IPS-20b (cell line): Measurements from ENCODE around the gene TTLL5.
A peak's percentile ranks its signal among the peaks of the same experiment; 100 is the strongest.

Experiments used
- H3K27ac ChIP-seq: one replicate; pipeline ENCODE4 v1.5.1; 2013; ENCODE audit warnings: low read length
- H3K27me3 ChIP-seq: 2 replicates; pipeline ENCODE4 v1.6.1; 2013; ENCODE audit warnings: mild to moderate bottlenecking, low read length, inconsistent platforms; ENCODE audit not compliant: insufficient read depth
- H3K36me3 ChIP-seq: 2 replicates; pipeline ENCODE4 v1.6.1; 2013; ENCODE audit warnings: low read depth, mild to moderate bottlenecking, inconsistent platforms, low read length, moderate library complexity; ENCODE audit not compliant: insufficient read depth
- H3K4me1 ChIP-seq: 2 replicates; pipeline ENCODE4 v1.6.1; 2013; ENCODE audit warnings: mild to moderate bottlenecking, control low read depth, inconsistent platforms, low read length, moderate library complexity; ENCODE audit not compliant: insufficient read depth
- H3K4me3 ChIP-seq: 2 replicates; pipeline ENCODE4 v1.5.1; 2013; ENCODE audit warnings: mild to moderate bottlenecking, low read length, inconsistent platforms
- H3K9ac ChIP-seq: 2 replicates; pipeline ENCODE4 v1.6.1; 2013; ENCODE audit warnings: low read depth, mild to moderate bottlenecking, inconsistent platforms, low read length, moderate library complexity
- H3K9me3 ChIP-seq: 2 replicates; pipeline ENCODE4 v1.6.1; 2013; ENCODE audit warnings: mild to moderate bottlenecking, low read depth, low read length, inconsistent platforms; ENCODE audit not compliant: insufficient read depth

Gene TTLL5

DNA sequence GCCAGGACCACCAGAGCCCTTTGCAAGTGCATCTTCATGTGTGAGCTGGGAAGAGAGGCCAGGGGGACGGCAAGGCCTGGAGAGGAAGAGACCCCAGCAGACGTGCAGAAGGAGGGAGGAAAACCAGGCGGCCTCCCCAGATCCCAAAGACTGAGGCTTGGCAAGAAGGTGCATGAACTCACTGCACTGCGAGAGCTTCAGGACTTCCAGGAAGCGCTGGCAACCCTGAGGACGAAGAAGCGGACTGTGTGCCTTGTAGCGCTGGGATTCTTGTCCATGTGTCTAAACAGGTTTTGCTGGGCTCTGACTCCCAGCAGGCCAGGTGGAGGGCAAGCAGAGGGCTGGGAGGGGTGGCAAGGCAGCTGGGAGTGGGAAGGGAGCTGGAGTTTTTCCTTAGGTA lies 319.8 kb downstream of the TTLL5 start:
- Histone ChIP-seq H3K4me1 (peaks cover 4% of the 10 kb centered on the region; the same call in 1 of the 2 replicates), H3K36me3 (no peaks in the 10 kb centered on the region), H3K9me3 (no peaks in the 10 kb centered on the region), H3K27ac (no peak overlapping the region), H3K4me3 (peak overlapping the region; percentile 83; the same call in 1 of the 2 replicates), H3K9ac (peak overlapping the region; percentile 29; the same call in 1 of the 2 replicates), H3K27me3 (peaks cover 46% of the 10 kb centered on the region)

DNA sequence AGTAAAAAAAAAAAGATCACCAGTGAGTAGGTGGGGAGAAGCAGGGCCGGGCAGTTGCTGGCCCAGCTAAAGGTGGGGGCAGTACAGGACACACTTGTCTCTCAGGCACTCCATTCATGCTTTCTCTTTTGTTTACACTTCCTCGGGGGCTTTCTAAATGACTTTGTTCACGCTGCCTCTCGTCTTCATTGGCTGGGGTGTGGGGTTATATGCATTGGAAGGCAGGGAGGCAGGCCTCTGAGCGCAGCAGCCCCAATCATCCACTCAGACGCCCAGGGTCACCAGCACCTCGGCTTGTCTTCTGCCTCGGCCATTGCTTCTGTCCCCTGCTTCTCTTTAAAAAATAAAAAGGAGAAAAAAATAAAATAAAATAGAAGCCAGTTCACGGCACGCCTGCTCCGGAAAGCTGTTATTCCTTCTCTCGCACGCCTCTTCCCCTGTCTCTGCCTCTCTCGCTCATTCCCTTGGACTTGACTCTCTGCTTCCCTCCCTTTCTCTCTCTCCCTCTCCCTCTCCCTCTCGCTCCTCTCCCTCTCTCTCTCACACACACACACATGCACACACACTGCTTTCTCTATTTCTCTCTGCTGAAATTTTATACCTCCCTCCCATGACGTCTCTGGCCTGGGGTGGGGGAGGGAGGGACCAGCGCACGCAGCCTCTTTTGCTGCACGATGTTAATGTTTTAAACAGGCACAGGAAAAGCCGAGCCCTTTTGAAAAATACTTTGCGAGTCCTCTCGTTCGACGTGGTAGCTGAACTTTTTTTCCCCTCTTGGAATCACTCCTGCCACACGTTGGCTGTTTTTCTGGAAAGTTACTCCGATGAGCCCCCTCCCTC lies 320.6 kb downstream of the TTLL5 start, which contains the start of gene TGFB3:
TSS of gene TGFB3 (minus strand) at position 570 of the 840 bp plus-strand sequence. CDS start 1,102 bp downstream, outside the sequence.
- H3K36me3 ChIP-seq, result no peaks in the 10 kb centered on the region
- H3K4me1 ChIP-seq, result peaks cover 8% of the 10 kb centered on the region; the same call in 1 of the 2 replicates
- H3K9ac ChIP-seq, result peak within 1 kb of the TSS; percentile 29; the same call in 1 of the 2 replicates
- H3K9me3 ChIP-seq, result no peaks in the 10 kb centered on the region
- peak within 1 kb of the TSS; percentile 83 for H3K4me3 ChIP-seq
- H3K27ac ChIP-seq, result no peak within 1 kb of the TSS
- peaks cover 46% of the 10 kb centered on the region for H3K27me3 ChIP-seq

DNA sequence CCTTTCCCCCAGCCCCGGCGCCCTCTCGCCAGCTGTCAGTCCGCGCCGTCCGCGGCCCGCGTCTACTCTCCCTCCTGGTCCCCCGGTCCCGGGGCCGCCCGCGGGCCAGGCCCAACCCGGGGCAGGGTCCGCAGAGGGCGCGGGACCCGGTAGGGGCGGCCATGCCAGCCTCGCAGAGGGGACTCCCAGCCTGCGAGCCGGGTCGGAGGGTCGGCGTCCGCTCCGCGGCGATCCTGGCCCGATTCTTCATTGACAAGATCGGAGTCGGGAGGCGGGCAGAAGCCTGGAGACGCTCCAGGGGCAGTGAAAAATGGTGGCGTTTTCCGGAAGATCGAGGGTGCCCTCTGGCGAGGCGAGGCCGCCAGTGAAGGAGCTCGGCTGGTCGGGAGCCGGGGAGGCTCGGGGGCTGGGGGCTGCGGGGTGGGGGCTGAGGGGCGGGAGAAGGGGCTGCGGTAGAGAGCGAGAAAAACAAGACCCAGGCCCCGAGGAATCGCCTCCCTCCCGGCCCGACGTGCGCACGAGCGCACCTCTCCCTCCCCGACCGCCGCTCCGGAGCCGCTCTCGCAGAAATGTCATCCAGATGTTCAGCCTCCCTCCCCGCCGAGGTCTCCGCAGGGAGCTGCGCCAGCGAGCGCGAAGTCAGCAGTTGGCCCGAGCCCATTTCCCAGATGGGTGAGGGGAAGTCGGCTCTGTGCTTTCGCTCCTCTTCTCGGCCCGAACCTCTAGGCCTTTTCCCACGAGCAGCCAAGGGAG lies 321.4 kb downstream of the TTLL5 start:
- Histone ChIP-seq H3K9me3 (no peaks in the 10 kb centered on the region), H3K27me3 (peaks cover 46% of the 10 kb centered on the region), H3K4me1 (peaks cover 8% of the 10 kb centered on the region; the same call in 1 of the 2 replicates), H3K4me3 (peak overlapping the region; percentile 83), H3K27ac (no peak overlapping the region), H3K9ac (peak overlapping the region; percentile 29; the same call in 1 of the 2 replicates), H3K36me3 (no peaks in the 10 kb centered on the region)

DNA sequence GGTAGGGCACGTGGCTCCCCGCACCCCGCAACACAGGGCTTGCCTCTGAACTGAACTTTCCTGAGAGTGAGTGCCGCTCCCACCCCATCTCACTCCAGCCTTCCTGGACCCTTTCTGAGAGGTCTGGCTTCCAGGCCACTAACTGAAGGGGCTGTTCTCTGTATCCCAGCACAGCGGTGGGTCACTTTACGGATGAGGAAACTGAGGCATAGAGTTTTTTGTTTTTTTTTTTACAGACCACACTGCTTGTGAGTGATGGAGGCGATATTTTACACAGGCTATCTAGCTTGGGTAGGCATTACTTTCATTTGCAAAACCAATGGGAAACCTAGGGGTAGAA lies 321.9 kb downstream of the TTLL5 start:
- Histone ChIP-seq H3K9me3 (no peaks in the 10 kb centered on the region), H3K27me3 (peaks cover 46% of the 10 kb centered on the region), H3K36me3 (no peaks in the 10 kb centered on the region), H3K4me3 (peak overlapping the region; percentile 83), H3K27ac (no peak overlapping the region), H3K9ac (no peak overlapping the region), H3K4me1 (peaks cover 8% of the 10 kb centered on the region; the same call in 1 of the 2 replicates)

DNA sequence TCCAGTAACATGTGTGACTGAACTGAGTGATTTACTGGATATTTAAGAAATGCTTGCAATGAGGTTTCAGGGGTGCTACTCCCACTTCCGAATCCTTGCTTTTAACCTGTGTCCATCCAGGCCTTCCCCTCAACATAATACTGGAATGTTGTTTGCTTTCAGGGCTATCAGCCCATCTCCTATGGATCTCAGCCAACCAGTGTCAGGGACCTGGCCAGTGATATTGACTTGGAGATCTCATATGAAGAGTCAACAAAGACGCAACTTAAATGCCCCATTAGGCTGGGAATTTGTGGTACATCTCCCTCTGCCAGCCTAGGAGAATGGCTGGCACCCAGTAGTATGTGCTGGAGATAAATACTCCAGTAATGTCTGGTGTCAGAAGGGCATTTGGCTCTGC lies 323.6 kb downstream of the TTLL5 start:
- H3K9ac ChIP-seq, result no peak overlapping the region
- H3K27me3 ChIP-seq, result peaks cover 44% of the 10 kb centered on the region
- 0 out of 2 replicates have a peak, but pooled peaks cover 3% of the 10 kb centered on the region for H3K36me3 ChIP-seq
- peaks cover 8% of the 10 kb centered on the region; the same call in 1 of the 2 replicates for H3K4me1 ChIP-seq
- H3K4me3 ChIP-seq, result no peak overlapping the region
- H3K9me3 ChIP-seq, result no peaks in the 10 kb centered on the region
- no peak overlapping the region for H3K27ac ChIP-seq

DNA sequence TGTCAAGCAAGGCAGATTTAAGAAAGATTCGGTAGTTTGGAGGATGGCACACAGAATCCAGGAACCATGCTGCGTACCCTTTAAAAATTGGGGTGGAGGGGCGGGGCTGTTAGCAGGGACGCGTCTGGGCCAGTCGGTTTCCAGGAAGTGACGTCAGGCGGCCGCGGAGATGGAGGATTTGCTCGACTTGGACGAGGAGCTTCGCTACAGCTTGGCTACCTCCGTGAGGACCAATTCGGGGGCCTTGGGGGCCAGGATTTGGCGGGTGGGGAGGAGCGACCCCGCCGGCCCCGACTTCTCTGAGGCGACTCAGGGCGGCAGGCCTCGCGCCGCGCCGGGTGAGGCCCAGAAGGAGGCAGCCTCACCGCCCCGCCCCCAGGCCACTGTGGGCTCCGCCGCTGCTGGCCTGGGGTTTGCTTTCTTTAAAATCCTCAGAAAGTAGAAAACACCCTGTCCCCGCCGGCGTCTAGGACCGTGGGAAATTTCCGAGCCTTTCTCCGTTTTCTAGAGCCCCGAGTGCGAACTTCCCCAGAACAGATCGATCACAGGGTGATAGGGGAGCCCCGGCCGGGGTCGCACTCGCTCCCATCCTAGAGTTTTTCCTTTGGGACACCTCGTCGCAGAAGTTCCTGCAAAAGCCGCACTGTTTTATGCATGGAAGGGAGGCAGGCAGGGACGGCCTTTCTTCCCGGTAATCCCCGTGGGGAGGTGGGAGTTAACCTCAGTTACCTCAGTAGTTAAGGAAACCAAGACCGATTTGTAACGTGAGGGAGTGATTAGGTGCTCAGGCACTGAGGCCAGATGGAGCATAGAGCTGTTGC lies 324.8 kb downstream of the TTLL5 start, which contains the start of gene IFT43:
TSS of gene IFT43 (plus strand) at position 146 of the 821 bp plus-strand sequence. CDS start at position 170, 24 bp downstream.
- peak within 1 kb of the TSS; percentile 89 for H3K4me3 ChIP-seq
- peak within 1 kb of the TSS; percentile 83 for H3K9ac ChIP-seq
- H3K27me3 ChIP-seq, result peaks cover 32% of the 10 kb centered on the region
- H3K36me3 ChIP-seq, result peaks cover 12% of the 10 kb centered on the region; the same call in 1 of the 2 replicates
- peaks cover 8% of the 10 kb centered on the region; the same call in 1 of the 2 replicates for H3K4me1 ChIP-seq
- H3K9me3 ChIP-seq, result no peaks in the 10 kb centered on the region
- H3K27ac ChIP-seq, result no peak within 1 kb of the TSS

DNA sequence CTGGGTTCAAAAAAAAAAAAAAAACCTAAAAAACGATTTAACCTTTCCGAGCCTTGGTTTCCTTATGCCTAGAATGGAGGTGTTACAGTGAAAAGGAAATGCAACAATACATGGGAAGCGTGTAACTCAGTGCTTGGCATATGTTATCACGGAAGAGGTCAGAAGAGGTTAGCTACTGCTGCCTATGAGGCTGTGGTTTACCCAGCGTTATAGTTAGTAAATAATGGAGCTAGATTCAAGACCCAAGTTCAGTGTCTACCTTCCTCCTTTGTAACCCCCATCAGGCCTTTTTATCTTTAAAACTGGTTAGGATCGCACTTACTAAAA lies 325.4 kb downstream of the TTLL5 start:
- H3K4me3 ChIP-seq, result peak overlapping the region; percentile 89
- peaks cover 12% of the 10 kb centered on the region; the same call in 1 of the 2 replicates for H3K36me3 ChIP-seq
- peaks cover 4% of the 10 kb centered on the region; the same call in 1 of the 2 replicates for H3K4me1 ChIP-seq
- no peaks in the 10 kb centered on the region for H3K9me3 ChIP-seq
- no peak overlapping the region for H3K27ac ChIP-seq
- peak overlapping the region; percentile 83; the same call in 1 of the 2 replicates for H3K9ac ChIP-seq
- peaks cover 27% of the 10 kb centered on the region for H3K27me3 ChIP-seq

DNA sequence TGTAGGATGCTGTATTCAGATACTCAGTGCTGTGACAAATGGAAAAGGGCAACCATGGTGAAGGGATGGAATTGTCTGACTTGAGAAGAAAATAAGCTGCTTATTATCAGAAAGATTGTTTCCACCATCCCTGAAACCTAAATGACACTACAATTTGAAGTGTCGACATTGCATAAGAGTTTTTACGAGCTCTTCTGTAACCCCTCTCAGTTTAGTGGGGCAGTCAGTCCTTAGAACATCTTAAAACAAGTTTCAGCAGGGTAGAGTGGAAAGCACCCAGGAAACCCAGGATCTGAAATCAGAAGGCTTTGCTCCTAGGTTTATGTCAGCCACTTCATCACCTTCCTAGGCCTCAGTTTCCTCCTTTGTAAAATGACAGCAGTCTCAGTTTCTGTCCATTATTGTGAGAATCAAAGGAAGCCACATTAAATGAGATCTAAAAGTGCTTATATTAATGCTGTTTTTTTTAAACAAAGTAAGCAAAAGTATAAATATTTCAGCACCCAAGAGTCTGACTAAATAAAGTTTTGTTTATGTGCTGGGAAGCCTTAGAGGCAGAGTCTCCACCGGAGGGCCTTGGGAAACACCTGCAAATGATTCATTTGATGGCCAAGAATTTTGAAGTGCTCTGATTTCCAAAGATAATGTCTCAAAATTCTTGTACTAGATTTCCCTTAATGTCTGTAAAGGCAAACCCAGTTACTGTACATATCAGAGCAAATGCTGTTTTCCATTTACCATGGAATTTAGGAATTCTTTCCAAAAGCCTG lies 326.3 kb downstream of the TTLL5 start:
- Histone ChIP-seq H3K9ac (no peak overlapping the region), H3K4me3 (no peak overlapping the region), H3K9me3 (no peaks in the 10 kb centered on the region), H3K4me1 (peaks cover 3% of the 10 kb centered on the region; the same call in 1 of the 2 replicates), H3K27me3 (peaks cover 26% of the 10 kb centered on the region), H3K27ac (no peak overlapping the region), H3K36me3 (peaks cover 22% of the 10 kb centered on the region)

DNA sequence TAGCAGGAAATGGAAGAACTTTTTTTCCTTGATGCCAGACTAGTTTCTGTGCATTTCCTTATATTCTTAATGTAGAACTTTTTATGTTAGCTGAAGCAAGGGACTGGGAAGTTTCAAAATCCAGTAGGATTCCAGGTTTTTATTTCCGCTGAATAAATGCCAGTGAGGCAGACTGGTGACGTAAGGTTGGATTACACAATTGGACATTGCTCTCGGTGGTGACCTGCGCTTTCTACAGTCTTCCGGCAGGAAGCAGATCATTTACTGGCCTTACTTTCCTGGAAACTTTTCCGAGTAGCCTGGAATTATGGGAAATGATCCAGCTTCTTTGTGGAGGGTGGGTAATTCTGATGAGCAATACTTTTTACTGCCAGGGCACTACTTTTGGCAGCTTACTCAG lies 328.1 kb downstream of the TTLL5 start:
- Histone ChIP-seq H3K27me3 (peaks cover 11% of the 10 kb centered on the region), H3K4me1 (0 out of 2 replicates have a peak, but pooled peaks cover 3% of the 10 kb centered on the region), H3K9ac (no peak overlapping the region), H3K27ac (no peak overlapping the region), H3K36me3 (peaks cover 24% of the 10 kb centered on the region), H3K4me3 (no peak overlapping the region), H3K9me3 (no peaks in the 10 kb centered on the region)

DNA sequence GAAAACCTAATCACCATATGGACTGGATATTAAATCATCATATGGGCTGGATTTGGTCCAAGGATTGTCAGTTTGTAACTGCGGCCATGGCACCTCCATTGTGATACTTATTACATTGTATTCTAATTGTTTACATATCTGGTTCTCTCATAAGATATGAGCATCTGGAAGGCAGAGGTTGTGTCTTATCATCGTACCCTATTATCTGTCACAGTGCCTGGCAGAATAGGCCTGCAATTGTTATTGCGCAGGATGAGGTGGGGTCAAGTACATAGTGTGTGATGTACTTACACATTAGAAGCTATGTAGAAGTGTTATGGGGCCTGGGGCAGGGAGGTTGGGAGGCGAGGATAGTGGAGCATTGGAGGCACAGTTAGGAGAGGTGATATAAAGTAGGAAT lies 329.3 kb downstream of the TTLL5 start:
- Histone ChIP-seq H3K36me3 (peaks cover 27% of the 10 kb centered on the region), H3K9me3 (no peaks in the 10 kb centered on the region), H3K4me1 (0 out of 2 replicates have a peak, but pooled peaks cover 3% of the 10 kb centered on the region), H3K27me3 (no peaks in the 10 kb centered on the region), H3K4me3 (no peak overlapping the region), H3K9ac (no peak overlapping the region), H3K27ac (no peak overlapping the region)
